Heart left ventricle (tissue), 16 donors: ENCODE data around the gene DPEP1. TPM values are rescaled to one million over a fixed set of nuclear protein-coding genes. Genes with fewer than 3 reads are reported as not detected.
"Not testable (repeated sequence)": the region's sequence is repeated elsewhere in the genome, so short reads cannot be mapped to it uniquely, and the experiment has no call there.

Experiments used
- ATAC-seq, 4 donors: fragments of 200-7000 bp; cut with Tn5 transposase; one replicate each; pipeline ENCODE4 v1.9.1; 2020 to 2022; ENCODE audit warnings: moderate library complexity in 4 of 4, mild to moderate bottlenecking in 3 of 4, moderate number of reproducible peaks in 1 of 4
- DNase-seq, 5 donors: peaks; one replicate each; pipeline ENCODE4 v3.0.0-alpha.2; 2020
- H3K27ac ChIP-seq, 12 donors: fragments of 200-600 bp; sonication (generic) in 4 of 12; one replicate each; pipeline versions ENCODE4 v1.5.0 to v1.8.0; 2016 to 2022; ENCODE audit warnings: mild to moderate bottlenecking in 2 of 12
- H3K27me3 ChIP-seq, 9 donors: fragments of 200-600 bp; sonication (generic) in 2 of 9; one replicate each; pipeline versions ENCODE4 v1.5.1 to v1.8.0; 2016 to 2022; ENCODE audit warnings: mild to moderate bottlenecking in 3 of 9
- H3K36me3 ChIP-seq, 9 donors: fragments of 200-600 bp; sonication (generic) in 2 of 9; one replicate each; pipeline versions ENCODE4 v1.5.0 to v1.8.0; 2018 to 2022; ENCODE audit warnings: mild to moderate bottlenecking in 2 of 9
- H3K4me1 ChIP-seq, 12 donors: fragments of 200-600 bp; sonication (generic) in 4 of 12; one replicate each; pipeline versions ENCODE4 v1.5.0 to v1.8.0; 2016 to 2022; ENCODE audit warnings: mild to moderate bottlenecking in 3 of 12
- H3K4me3 ChIP-seq, 12 donors: fragments of 200-600 bp; sonication (generic) in 4 of 12; one replicate each; pipeline versions ENCODE4 v1.5.0 to v1.8.0; 2017 to 2022; ENCODE audit warnings: mild to moderate bottlenecking in 9 of 12, moderate library complexity in 4 of 12
- H3K9me3 ChIP-seq, 12 donors: fragments of 200-600 bp; sonication (generic) in 4 of 12; one replicate each; pipeline versions ENCODE4 v1.5.0 to v1.8.0; 2016 to 2022; ENCODE audit warnings: mild to moderate bottlenecking in 1 of 12
- CTCF ChIP-seq, 12 donors: fragments of 200-600 bp; sonication (generic) in 4 of 12; IDR thresholded peaks; one replicate each; pipeline versions ENCODE4 v1.5.0 to v1.8.0; 2018 to 2022; ENCODE audit warnings: antibody characterized with exemption in 12 of 12, mild to moderate bottlenecking in 5 of 12
- POLR2A ChIP-seq, 2 donors: fragments of 450-650 bp; IDR thresholded peaks; one replicate each; pipeline ENCODE4 v1.6.1; 2017; ENCODE audit warnings: antibody characterized with exemption in 2 of 2, mild to moderate bottlenecking in 2 of 2, moderate library complexity in 2 of 2
- WGBS, 4 donors: extraction: QIAGEN DNeasy Blood & Tissue Kit in 2 of 4; methylation state at CpG; one replicate each; pipeline versions ENCODE4 v1.1.5 to v1.1.7; 2013 to 2018; 5-methylcytosine and 5-hydroxymethylcytosine counted together
- intact Hi-C, 10 donors: fragments of 100-400 bp; cut with DNase I; formaldehyde crosslinking; loops; one replicate each; pipeline versions ENCODE4 v1.11.1 to v1.14.2; 2022
- polyA plus RNA-seq, 2 donors: library from polyadenylated mRNA; stranded (reverse); fragments of 200-250 nt; gene quantifications; one replicate each; pipeline ENCODE4 v1.2.3, GENCODE V29; 2013
- total RNA-seq, 9 donors: library from RNA; depleted of rRNA in 2 of 9; stranded (reverse); fragments of >200 nt in 2 of 9; fragmentation: NEBNext Ultra II Directional in 3 of 9; extraction: Animal tissue kit (Norgen Biotek cat#: 25700) in 3 of 9; gene quantifications; one replicate each; pipeline versions ENCODE4 v1.1.0 to v1.2.4, GENCODE V29; 2016 to 2023
- donor health status: ischemic (EF 13 %, LVEDD 7.1; RV severe dilation, severe dysfunction).
- donor health status: healthy with polysubstance abuse.
- donor health status: DM: no; HTN: yes; CAD: no.
- donor health status: DM: no; HTN: no; CAD: no.
- donor health status: ischemic (EF 25% LVEDD 6.9; RV normal size, moderate dysfunction).
- donor health status: ischemic (EF 25% LVEDD 5.7; RV mildly dilated, moderate dysfunction).
- donor health status: healthy.
- donor health status: DM: yes; HTN: yes; CAD: no.
- donor health status: ischemic (EF 35%, LVEDD 5.7; RV mildly dilated, moderate dysfunction).
- donor health status: nonischemic (EF 11% LVEDD 7.7; RV severe dilation, severe dysfunction).
- donor health status: DM: yes; HTN: yes; CAD: no.
- donor health status: PGD.
- donor health status: ischemic (EF 29% LVEDD 5.4; RV normal size, mild dysfunction).
- donor health status: nonischemic (EF 23%, LVEDD 6.1; RV moderate dilation, normal function).

Gene DPEP1
- total and polyA plus RNA-seq, 11 donors: not detected

DNA sequence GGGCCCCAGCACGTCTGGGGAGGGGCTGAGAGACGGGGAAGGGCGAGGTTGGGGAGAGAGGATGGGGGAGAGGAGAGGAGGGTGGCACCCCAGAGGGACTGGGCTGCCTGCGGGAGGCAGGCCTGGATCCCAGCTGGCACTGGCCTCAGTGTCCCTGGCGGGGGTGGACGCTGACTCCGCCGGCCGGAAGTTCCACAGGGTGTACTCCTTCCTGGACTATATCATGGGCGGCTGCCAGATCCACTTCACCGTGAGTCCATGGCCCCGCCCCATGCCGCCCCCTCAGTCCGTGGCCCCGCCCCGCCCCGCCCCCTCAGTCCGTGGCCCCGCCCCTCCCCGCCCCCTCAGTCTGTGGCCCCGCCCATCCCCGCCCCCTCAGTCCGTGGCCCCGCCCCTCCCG lies 26.6 kb upstream of the DPEP1 start:
- no peaks in the 10 kb centered on the region for H3K27me3 ChIP-seq
- 59 to 83% (median 69%) methylated on average over 17 to 25 of the region's 25 CpGs for WGBS, 4 donors
- intact Hi-C loops: no loop called here
- H3K27ac ChIP-seq: no peak overlapping the region
- ATAC-seq (no peak), DNase-seq (no peak)
- H3K4me1 ChIP-seq: peaks cover 0 to 7% (median 0%) of the 10 kb centered on the region in 12 donors
- no peaks in the 10 kb centered on the region for H3K9me3 ChIP-seq
- no peaks in the 10 kb centered on the region for H3K36me3 ChIP-seq
- TF ChIP-seq CTCF (IDR thresholded peaks at IDR 0.05): no peak
- no peak for TF ChIP-seq POLR2A (IDR thresholded peaks at IDR 0.05)
- H3K4me3 ChIP-seq: no peak overlapping the region

- H3K4me3 ChIP-seq, DNase-seq, H3K36me3 ChIP-seq, H3K9me3 ChIP-seq, H3K27ac ChIP-seq, ATAC-seq, intact Hi-C loops, H3K4me1 ChIP-seq, H3K27me3 ChIP-seq: not testable (repeated sequence)
- 95 to 100% (median 98%) methylated on average over 6 to 26 of the region's 36 CpGs for WGBS, 4 donors
Observed at GRCh38 chr16:89587676-89588075, 25.8 kb upstream of the DPEP1 start.

GRCh38 chr16:89588413-89589109 lies 24.9 kb upstream of the DPEP1 start:
- 92 to 95% (median 94%) methylated on average over 23 to 26 of the region's 26 CpGs for WGBS, 4 donors
- Histone ChIP-seq H3K36me3 (no peaks in the 10 kb centered on the region), H3K9me3 (no peaks in the 10 kb centered on the region), H3K4me1 (no peaks in the 10 kb centered on the region), H3K27ac (no peak overlapping the region), H3K4me3 (no peak overlapping the region), H3K27me3 (no peaks in the 10 kb centered on the region)
- ATAC-seq (no peak), DNase-seq (no peak)
- TF ChIP-seq POLR2A (IDR thresholded peaks at IDR 0.05) (no peak), CTCF (IDR thresholded peaks at IDR 0.05) (no peak)
- intact Hi-C loops: no loop called here

- 91 to 93% (median 92%) methylated on average over 12 to 21 of the region's 21 CpGs for WGBS, 4 donors
- DNase-seq: no peak
- TF ChIP-seq POLR2A (IDR thresholded peaks at IDR 0.05) (no peak), CTCF (IDR thresholded peaks at IDR 0.05) (no peak)
- ATAC-seq: no peak
- Histone ChIP-seq H3K36me3 (no peaks in the 10 kb centered on the region), H3K4me3 (no peak overlapping the region), H3K27me3 (no peaks in the 10 kb centered on the region), H3K4me1 (no peaks in the 10 kb centered on the region), H3K27ac (no peak overlapping the region), H3K9me3 (no peaks in the 10 kb centered on the region)
- intact Hi-C loops: no loop called here
Observed at GRCh38 chr16:89589241-89589926, 24.1 kb upstream of the DPEP1 start.
